ENCODE results near the gene SPI1.

DNA sequence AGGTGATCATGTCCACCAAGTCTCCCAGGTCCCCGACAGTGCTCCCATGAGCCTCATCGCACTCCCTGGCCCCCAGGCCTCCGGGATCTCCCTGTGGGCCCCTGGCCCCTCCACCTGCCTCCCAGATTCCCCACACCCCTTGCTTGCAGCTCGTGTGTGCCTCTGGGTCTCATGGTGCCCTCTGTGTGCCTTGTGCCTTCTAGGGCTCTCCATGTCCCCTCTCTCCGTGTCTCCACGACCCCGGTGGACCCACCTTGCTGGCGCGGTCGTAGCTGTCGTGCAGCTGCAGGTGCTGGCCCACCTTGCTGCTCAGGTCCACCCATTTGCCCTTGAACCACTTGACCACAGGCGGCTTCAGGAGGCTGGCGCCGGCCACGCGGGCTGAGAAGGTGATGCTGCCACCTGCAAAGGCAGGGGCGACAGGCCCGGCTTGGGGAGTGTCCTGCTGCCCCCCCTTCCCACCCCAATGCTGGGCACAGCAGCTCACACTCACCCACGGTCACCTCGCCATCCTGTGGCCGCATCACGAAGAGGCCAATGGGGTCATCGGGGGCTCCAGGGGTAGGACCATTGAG is 28.7 kb downstream of the SPI1 start:
- TF ChIP-seq YY1 (IDR thresholded peaks at IDR 0.05; ENCODE audit: insufficient read depth, insufficient read length): no peak
- no peak for TF ChIP-seq SUZ12 (IDR thresholded peaks at IDR 0.05; ENCODE audit: extremely low read depth, insufficient read depth, insufficient read length)

Data from NT2/D1 (cell line).